SU-DHL-6 (cell line): ENCODE data around the gene DET1.
"Not testable (repeated sequence)": the region's sequence is repeated elsewhere in the genome, so short reads cannot be mapped to it uniquely, and the experiment has no call there.

Experiments used
- H2AFZ ChIP-seq: fragments of 200-600 bp; sonication (generic); 2 replicates; pipeline ENCODE4 v1.6.1; 2014; ENCODE audit warnings: low read depth, mild to moderate bottlenecking, moderate library complexity, mixed read lengths, antibody characterized with exemption, low read length; ENCODE audit not compliant: severe bottlenecking
- H3F3A ChIP-seq: fragments of 200-600 bp; shearing (Covaris generic); 2 replicates; pipeline ENCODE4 v1.6.0; 2016; ENCODE audit warnings: antibody characterized with exemption, mild to moderate bottlenecking; ENCODE audit not compliant: insufficient read depth
- H3K27ac ChIP-seq: fragments of 200-600 bp; sonication (generic); 2 replicates; pipeline ENCODE4 v1.5.1; 2016; ENCODE audit warnings: low read depth, mild to moderate bottlenecking, low read length, moderate library complexity, mixed read lengths
- H3K27me3 ChIP-seq: fragments of 200-600 bp; sonication (generic), shearing (Covaris generic); 2 replicates; pipeline ENCODE4 v1.6.0; 2014; ENCODE audit warnings: mild to moderate bottlenecking, low read length
- H3K36me3 ChIP-seq: fragments of 200-600 bp; sonication (generic); 2 replicates; pipeline ENCODE4 v1.6.1; 2014; ENCODE audit warnings: mild to moderate bottlenecking, low read length, mixed read lengths
- H3K4me2 ChIP-seq: fragments of 300-600, 200-600 bp; shearing (Covaris generic), sonication (generic); 2 replicates; pipeline ENCODE4 v1.6.0; 2014; ENCODE audit warnings: low read length, low read depth, mild to moderate bottlenecking; ENCODE audit not compliant: poor library complexity, severe bottlenecking
- H3K4me3 ChIP-seq: fragments of 200-600 bp; sonication (generic); 2 replicates; pipeline ENCODE4 v1.5.1; 2014; ENCODE audit warnings: antibody characterized with exemption, low read length, mild to moderate bottlenecking, mixed read lengths; ENCODE audit not compliant: insufficient read depth, poor library complexity, severe bottlenecking
- H3K79me2 ChIP-seq: fragments of 200-600 bp; sonication (generic); 2 replicates; pipeline ENCODE4 v1.6.1; 2014; ENCODE audit warnings: mild to moderate bottlenecking, low read length, moderate library complexity; ENCODE audit not compliant: insufficient read depth
- H3K9ac ChIP-seq: fragments of 200-600 bp; sonication (generic); 2 replicates; pipeline ENCODE4 v1.7.0; 2014; ENCODE audit warnings: mild to moderate bottlenecking, low read length
- H3K9me2 ChIP-seq: fragments of 200-600 bp; sonication (generic); replicated peaks from 2 replicates; pipeline ENCODE4 v1.6.1; 2014; ENCODE audit warnings: low read length; ENCODE audit not compliant: insufficient read depth
- H3K9me3 ChIP-seq: fragments of 200-600 bp; sonication (generic); 2 replicates; pipeline ENCODE4 v1.6.1; 2014; ENCODE audit warnings: low read length, mixed read lengths; ENCODE audit not compliant: insufficient read depth
- H4K20me1 ChIP-seq: fragments of 200-600 bp; sonication (generic); 2 replicates; pipeline ENCODE4 v1.6.1; 2014; ENCODE audit warnings: low read depth, mild to moderate bottlenecking, antibody characterized with exemption, low read length, moderate library complexity, mixed read lengths
- CTCF ChIP-seq: fragments of 200-600 bp; sonication (generic); IDR thresholded peaks from one replicate; pipeline ENCODE4 v1.5.1; 2017; ENCODE audit warnings: antibody characterized with exemption, mild to moderate bottlenecking, low read length, moderate library complexity; ENCODE audit not compliant: insufficient read depth, poor library complexity, severe bottlenecking
- EZH2phosphoT487 ChIP-seq: fragments of 200-600 bp; sonication (generic), shearing (Covaris generic); conservative IDR thresholded peaks from 2 replicates; pipeline ENCODE4 v1.6.1; 2018; ENCODE audit warnings: mild to moderate bottlenecking, antibody characterized with exemption, low read length, moderate library complexity, mixed read lengths

The DET1 gene

GRCh38 chr15:88529021-88529630, 17.4 kb downstream of the DET1 start:
- Histone ChIP-seq H4K20me1 (no peaks in the 10 kb centered on the region), H3K9ac (no peak overlapping the region), H3K4me3 (no peak overlapping the region), H3K27me3 (no peaks in the 10 kb centered on the region), H3K9me2 (no peaks in the 10 kb centered on the region), H3K4me2 (no peak overlapping the region), H2AFZ (no peak overlapping the region), H3K36me3 (no peaks in the 10 kb centered on the region), H3K27ac (no peak overlapping the region), H3K79me2 (no peaks in the 10 kb centered on the region), H3K9me3 (no peaks in the 10 kb centered on the region), H3F3A (no peaks in the 10 kb centered on the region)
- TF ChIP-seq CTCF (no peak), EZH2phosphoT487 (no peak)

DNA sequence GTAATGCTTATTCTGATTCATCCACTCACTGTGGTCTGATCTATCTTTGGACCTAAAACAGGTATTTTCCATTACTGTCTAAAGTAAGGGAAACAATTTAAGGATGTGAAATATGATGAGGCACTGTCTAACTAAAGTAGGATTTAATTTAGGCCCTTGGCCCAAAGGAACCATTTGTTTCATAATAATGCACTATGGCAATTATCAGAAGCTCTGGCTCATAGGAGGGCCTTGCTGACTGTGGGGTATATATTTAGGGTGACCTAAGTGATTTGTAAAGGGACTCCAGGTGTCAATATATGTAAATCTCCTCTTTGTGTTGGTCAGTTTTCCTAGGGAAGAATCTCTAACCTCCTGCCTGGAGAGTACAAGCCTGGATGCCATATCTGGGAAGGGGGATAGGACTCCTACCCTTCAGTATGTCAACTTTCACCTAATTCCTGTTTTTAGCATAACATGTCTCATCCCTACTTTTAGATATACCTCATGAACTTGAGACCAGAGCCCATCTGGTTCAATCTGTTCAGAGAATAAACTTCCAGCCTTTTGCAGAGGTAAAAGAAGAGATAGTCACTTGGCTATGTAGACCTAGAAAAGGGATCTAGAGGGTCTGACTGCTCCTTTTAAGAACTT, 20.1 kb downstream of the DET1 start:
- no peaks in the 10 kb centered on the region for H3K79me2 ChIP-seq
- TF ChIP-seq CTCF: no peak
- TF ChIP-seq EZH2phosphoT487: no peak
- H3K9ac ChIP-seq: no peak overlapping the region
- H3K4me3 ChIP-seq: no peak overlapping the region
- no peak overlapping the region for H3K27ac ChIP-seq
- H3K27me3 ChIP-seq: no peaks in the 10 kb centered on the region
- H3K9me2 ChIP-seq: no peaks in the 10 kb centered on the region
- H4K20me1 ChIP-seq: no peaks in the 10 kb centered on the region
- H3K9me3 ChIP-seq: no peaks in the 10 kb centered on the region
- H2AFZ ChIP-seq: no peak overlapping the region
- no peaks in the 10 kb centered on the region for H3K36me3 ChIP-seq
- no peaks in the 10 kb centered on the region for H3F3A ChIP-seq
- H3K4me2 ChIP-seq: no peak overlapping the region

- H3K4me2 ChIP-seq: no peak overlapping the region
- no peak overlapping the region for H3K4me3 ChIP-seq
- no peaks in the 10 kb centered on the region for H3K9me3 ChIP-seq
- H3K9ac ChIP-seq: no peak overlapping the region
- H3K79me2 ChIP-seq: no peaks in the 10 kb centered on the region
- no peaks in the 10 kb centered on the region for H3K36me3 ChIP-seq
- H3K27ac ChIP-seq: no peak overlapping the region
- H3K27me3 ChIP-seq: no peaks in the 10 kb centered on the region
- TF ChIP-seq EZH2phosphoT487 (no peak), CTCF (no peak)
- H3F3A ChIP-seq: no peaks in the 10 kb centered on the region
- no peaks in the 10 kb centered on the region for H4K20me1 ChIP-seq
- H3K9me2 ChIP-seq: no peaks in the 10 kb centered on the region
- no peak overlapping the region for H2AFZ ChIP-seq
These were observed 21.1 kb downstream of the DET1 start for GRCh38 chr15:88525418-88525817.

DNA sequence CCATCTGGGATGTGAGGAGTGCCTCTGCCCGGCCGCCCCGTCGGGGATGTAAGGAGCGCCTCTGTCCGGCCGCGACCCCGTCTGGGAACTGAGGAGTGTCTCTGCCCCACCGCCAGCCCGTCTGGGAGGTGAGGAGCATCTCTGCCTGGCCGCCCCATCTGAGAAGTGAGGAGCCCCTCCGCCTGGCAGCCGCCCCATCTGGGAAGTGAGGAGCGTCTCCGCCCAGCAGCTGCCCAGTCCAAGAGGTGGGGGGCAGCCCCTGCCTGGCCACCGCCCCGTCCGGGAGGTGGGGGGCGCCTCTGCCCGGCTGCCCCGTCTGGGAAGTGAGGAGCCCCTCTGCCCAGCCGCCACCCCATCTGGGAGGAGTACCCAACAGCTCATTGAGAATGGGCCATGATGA, 22.4 kb downstream of the DET1 start:
- not testable (repeated sequence) for H3K4me2 ChIP-seq, H2AFZ ChIP-seq, H3K4me3 ChIP-seq, H3K36me3 ChIP-seq, H3K27ac ChIP-seq, H4K20me1 ChIP-seq, H3F3A ChIP-seq, H3K9me3 ChIP-seq, H3K9me2 ChIP-seq, H3K9ac ChIP-seq, H3K79me2 ChIP-seq, H3K27me3 ChIP-seq
